SIG-M5 treated with dmso at 0.1 percent for 504 hours (cell line): ENCODE results near the gene ENG.
"Not testable (repeated sequence)": the region's sequence is repeated elsewhere in the genome, so short reads cannot be mapped to it uniquely, and the experiment has no call there.

Source experiments
- DNase-seq: peaks from one replicate; lab custom pipeline; 2025; ENCODE audit not compliant: unreplicated experiment; lab: John Stamatoyannopoulos, UW

Gene ENG

DNA sequence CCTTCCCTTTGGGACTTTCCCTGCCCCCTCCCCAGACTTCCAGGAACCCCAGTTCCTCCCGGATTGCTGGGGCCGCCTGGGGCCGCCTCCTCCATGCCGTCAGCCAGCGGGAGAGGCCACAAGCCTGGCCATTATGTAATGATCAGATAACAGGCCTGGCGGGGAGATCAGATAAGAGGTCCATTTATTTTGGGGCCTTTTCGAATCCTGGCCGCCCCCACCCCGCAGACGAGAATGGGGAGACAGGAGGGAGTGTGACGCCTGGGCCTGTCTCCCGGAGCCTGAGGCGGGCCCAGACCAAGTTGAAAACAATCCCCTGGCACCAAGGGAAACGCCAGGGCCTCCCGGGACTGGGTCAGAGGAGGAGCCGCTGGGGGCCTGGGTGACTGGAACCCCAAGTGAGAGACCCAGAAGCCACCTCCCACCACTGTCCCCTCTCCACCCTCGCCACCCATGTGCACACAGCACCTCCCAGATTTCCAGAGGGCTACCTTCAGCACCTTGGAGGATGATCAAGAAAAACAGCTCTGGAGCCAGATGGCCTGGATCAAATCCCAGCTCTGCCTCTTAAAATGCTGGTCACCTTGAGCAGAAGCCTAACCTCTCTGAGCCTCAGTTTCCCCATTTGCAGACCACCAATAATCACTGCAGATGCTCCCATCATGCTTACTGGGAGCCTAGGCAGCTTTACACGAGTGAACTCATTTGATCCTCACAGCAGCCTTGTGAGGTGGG, 7.8 kb downstream of the ENG start:
- DNase-seq = no peak

DNA sequence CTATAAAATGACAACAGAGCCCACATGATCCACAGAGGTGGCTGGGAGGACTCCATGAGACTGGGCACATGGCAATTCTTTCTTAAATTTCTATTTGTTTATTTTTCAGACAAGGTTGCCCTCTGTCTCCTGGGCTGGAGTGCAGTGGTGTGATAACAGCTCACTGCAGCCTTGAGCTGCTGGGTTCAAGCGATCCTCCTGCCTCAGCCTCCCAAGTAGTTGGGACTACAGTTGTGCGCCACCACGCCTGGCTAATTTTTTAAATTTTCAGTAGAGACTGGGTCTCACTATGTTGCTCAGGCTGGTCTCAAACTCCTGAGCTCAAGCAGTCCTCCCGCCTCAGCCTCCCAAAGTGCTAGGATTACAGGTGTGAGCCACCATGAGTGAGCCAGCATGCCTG, 8.8 kb downstream of the ENG start:
- not testable (repeated sequence) for DNase-seq

DNA sequence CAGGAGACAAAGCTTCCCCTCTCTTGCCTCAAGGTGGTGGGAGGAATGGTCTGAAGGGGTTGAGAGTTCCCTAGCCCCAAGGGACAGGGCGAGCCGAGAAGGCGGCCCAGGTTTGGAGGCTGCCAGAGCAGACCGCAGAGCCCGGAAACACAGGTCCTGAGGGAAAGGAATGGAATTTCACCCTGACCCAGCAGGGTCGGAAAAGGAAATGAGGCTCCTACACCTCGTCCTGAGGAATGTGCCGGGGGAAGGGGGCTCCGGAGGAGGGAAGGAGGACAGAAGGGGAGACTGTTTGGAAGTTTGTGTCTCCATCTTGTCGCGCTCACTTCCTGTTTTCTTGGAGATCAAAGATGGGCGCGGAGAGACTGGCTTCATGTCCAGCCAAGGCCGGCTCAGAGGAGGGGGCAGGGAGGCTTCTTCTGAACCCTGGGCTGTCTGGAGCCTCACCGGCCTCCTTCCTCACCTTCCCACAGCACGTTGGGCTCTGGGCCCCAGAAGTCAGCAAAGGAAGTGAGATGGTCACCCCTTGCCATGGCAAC, 9.6 kb downstream of the ENG start:
- no peak for DNase-seq

DNA sequence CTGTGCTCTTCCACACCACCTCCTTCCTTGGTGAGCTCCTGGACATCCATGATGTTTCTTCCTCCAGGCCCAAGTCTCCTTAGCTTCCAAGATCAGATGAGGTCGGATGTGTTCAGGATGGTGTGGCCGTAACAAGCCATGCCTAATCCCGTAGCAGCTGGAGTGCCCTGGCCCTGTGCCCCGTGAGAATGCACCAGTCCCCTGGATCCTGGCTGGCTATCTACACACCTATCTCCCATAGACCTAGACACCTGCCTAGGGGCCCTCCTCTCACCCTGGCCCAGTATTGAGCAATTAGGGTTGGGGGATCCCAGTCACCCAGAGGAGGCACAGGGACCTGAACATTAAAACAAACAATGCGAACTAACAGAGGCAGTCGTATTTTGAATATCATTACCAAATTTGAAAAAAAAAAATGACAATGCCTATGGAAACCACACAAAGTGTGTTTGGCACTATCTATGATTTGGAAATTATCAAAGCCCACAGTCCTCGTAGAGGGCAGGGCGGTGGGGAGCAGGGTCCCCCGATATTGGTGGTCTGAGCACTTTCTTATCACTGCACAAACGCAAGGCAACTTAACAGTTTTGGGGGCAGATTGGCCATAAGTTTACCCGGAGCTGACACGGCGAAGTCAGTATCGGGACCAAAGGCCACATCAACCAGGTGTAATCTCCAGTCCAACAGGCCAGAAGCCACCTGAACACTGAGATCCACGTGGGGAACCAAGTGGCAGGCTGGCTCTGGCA, 13.2 kb downstream of the ENG start:
- DNase-seq = no peak

DNA sequence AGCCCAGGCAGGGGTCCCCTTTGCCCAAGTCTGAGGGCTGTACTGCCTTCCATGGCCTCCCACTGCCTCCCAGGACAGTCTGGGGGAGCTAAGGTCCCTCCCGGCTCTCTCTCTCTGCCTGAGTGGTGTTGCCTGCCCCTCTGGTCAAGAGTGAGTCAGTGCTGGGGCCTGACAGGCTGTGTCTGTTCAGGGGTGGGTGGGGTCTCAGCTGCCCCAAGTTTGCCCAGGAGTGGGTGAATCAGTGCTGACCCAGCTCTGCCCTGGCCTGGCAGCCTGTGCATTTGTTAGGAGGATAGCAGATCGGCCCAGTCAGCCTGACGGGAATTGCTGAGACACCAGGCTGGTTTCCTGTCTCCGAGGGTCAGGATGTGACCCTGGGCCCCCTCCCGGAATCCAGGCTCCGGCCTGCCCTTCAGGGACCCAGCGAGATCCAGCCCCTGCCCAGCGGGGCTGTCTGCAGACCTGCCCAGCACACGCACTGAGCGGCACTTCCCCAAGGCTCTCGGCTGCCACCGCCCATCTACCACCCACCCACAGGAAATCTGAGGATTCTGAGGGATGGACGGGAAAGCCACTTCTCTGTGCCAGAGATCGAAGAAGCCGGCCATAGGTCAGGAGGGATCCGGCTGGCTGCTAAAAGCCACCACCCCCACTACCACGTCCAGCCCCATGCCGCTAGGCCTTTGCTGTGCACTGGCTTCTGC, 15.9 kb downstream of the ENG start:
- DNase-seq = no peak

DNA sequence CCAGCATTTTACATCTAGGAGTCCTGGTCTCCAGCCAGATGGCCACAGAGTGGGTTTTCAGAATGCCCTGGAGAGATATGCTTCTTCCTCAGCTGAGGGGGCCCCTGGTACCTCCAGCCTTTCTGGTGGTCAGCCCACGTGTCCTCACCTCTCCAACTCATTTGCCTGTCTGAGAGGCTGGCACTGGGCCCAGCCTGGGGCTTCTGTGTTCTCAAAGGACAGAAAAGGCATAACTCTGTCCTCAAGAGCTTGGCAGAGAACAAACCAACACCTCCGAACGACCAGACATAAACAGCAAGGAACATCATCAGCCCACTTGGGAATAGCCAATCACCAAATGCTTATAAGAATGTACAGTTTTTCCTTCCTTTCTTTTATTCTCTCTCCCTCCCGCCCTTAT, 17.1 kb downstream of the ENG start:
- DNase-seq = no peak

DNA sequence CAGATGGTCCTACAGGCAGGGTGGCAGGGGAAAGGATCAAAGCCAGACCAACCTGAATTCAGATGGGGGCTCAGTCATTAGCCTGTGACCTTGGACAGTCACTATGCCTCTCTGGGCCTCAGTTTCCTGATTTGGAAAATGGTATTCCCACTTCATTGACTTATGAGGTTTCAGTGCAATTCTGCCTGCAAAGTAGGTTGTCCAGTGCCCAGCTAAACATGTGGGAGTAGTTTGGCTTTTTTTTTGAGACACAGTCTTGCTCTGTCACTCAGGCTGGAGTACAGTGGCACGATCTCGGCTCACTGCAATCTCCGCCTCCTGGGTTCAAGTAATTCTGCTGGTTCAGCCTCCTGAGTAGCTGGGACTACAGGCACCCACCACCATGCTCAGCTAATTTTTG, 17.9 kb downstream of the ENG start:
- DNase-seq = not testable (repeated sequence)

DNA sequence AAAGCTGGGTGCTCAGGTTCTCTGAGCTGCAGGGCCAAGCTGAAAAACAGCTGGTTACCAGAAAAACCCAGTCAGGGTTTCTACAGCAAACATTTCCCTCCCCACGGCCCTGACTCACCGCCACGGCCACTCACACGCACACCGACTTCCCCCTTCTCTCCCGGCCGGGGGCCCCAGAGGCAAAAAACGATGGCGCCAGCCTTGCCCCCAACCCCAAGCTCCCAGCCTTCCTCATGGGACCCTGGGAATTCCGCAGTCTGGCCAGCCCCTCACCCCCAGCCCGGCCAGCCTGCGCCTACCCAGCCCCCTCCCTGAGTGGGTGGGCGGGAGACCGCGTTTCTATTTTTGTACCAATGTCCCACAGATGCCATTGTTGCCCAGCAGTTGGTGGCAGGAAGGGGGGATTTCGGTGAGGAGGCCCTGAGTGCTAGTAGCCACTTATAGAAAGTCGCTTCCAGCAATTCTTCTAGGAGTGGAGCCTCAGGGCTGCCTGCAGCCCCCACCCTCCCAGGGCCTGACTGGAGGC, 18.4 kb downstream of the ENG start:
- DNase-seq = peak; percentile 33

DNA sequence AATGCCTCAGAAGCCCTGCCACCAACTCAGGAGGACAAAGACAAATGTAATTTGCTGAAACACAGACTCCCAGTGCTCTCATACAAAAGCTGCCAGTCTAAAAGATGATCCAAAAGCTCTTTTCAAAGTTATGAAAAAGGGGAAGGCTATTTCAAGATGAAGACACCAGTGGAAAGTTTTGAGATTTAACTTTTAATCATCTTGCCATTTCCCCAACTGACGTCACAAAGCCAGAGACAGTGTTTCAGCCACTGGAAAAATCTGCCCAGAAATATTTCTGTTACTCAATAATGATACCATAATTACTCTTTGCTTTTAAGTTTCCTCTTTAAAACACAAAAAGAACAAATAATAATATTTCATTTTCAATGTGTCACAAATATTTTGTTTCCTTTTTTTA, 20.9 kb downstream of the ENG start:
- no peak for DNase-seq

DNA sequence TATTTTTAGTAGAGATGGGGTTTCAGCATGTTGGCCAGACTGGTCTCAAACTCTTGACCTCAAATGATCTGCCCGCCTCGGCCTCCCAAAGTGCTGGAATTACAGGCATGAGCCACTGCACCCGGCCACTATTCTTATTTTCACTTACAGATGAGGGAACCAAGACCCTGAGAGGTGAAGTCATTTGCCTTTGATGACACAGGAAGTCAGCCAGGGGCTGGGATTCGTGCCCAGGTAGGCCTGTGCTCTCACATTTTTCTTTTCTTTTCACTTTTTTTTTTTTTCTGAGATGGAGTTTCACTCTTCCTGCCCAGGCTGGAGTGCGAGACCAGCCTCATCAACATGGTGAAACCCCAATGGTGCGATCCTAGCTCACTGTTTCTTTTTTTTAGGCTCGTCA, 22.2 kb downstream of the ENG start:
- DNase-seq = no peak

DNA sequence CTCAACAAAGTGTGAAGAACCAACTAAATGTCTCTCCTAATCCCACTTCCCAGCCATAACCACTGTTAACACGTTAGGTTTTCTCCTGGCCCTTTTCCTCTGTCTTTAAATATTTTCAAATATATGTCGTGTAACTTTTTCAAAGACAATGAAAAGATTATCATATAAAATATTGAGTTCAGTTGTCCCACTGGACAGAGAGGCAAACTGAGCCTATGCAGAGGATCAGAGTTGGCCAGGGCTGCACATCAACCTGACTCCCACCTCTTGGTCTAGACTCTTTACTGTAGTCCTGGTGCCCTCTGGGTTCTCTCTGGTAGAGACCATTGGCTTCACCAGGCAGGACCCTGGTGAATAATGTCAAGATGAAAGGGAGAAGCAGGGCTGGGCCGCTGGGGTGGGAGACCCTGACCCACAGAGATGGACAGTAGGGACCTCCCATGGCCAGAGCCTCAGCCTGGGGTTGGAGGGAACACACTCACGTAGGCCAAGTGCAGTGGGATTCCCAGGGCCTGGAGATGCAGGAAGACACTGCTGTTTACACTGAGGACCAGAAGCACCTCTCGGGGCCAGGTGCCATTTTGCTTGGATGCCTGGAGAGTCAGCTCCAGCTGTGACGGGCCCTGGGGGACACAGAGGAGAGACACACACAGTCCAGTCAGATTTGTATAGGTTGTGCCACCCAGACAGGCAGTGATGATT, 25.1 kb downstream of the ENG start:
- DNase-seq = no peak

DNA sequence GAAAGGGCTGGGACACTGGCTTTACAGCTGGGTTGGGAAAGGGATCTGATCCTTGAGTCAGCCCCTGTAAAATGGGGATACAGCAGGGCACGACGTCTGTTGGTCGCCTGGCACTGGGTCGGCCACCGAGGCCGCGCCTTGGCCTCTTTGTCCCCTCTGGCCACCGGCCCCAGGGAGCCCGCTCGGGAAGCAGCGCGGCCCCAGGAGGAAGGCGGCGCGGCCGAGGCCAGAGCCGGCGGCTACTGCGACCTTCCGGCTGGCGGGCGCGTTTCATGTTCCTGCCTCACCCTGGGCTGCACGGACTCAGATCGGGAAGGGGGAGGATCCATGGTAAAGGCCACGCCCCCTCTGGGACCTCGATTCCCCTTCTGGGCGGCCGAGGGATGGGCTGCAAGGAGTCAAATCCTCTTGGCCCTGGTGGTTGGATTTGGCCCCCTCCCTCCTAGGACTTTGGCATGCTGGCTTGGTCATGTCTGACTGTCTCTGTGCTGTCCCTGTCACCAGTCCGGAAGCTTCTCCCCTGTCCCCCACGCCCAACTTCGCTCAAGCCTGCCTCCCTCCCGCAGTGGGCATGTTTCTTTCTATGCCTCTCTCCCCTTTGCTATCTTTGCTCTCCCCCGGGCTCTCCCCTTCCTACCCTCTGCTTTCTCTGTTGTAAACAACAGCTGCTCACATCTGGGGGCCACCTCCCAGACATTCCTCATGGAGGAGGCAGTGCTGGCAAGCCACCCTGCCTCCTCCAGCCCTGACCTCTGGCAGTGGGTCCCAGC, 26.0 kb downstream of the ENG start:
- DNase-seq = no peak

DNA sequence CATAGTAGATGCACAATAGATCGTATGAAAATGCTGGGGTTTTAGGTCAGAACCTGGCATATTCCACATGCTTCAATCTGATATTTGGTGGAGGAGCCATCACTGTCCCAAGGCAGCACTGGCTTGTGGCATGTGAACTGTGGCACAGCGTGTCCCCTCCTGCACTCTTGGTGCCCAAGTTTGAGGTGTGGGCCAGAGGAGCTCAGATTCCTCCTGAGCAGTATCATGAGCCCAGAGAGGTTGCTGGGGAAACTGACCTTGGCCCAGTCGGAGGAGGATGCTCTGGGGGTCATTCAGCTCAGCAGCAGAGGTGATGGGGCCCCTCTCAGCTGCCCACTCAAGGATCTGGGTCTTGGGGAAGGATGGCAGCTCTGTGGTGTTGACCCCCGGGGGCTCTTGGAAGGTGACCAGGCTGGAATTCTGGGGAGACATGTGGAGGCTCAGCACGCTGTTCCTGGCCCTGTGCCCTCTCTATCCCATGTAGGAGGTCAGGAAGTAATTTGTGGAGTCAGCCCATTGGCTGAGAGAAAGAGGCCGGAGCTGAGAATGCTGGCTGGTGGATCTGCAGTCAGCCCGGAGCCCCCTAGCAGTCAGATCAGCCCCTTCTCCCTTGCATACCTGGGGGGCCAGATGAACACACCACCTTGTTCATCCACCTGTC, 28.1 kb downstream of the ENG start:
- no peak for DNase-seq

DNA sequence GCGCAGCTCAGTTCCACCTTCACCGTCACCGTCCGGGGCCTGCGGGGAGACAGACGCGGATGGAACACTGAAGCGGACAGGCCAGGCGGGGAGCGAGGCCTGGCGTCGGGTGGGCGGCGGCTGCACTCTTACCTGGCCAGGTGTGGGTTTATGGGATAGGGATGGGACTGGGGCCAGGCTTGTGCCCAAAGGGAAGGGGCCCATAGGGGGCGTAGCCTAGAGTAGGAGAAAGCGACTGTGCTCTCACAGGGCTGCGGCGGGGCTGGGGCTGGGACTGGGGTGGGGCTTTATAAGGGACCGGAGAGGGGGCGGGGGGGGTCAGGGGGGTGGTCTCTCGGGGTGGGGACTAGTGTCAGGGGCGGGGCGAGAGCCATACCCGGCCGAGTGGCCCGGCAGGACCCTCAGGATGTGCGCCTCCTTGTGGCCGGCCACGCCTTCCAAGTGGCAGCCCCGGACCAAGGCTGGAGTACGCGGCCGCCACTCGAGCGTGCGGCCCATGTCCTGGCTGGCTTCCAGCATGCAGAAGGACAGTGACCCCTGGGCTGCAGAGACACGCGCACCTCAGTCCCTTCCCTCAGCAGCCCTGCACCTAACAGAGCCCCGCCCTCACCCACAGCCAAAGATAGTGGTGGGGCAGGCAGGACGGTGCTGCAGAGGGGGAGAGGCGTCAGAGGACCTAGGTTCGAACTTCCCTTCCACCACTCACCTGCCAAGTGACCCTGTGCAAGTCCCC, 29.0 kb downstream of the ENG start:
- no peak for DNase-seq

DNA sequence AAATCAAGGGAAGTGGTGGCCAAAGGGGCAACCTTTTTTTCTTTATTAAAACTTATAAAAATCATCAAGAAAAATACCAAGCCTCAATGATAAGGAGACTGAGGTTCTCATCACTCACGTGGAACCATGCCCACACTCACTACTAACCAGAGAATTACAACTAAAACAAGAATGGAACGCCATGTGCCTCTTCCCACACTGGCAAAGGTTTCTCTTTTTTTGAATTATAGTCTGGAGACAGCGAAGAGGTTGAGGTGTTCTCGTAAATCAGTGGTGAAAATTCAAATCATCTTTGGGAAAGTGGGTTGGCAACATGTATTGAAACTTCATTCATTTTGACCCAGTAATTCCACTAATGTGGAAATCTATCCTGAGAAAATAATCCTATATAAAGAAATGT, 32.4 kb downstream of the ENG start:
- DNase-seq = no peak

DNA sequence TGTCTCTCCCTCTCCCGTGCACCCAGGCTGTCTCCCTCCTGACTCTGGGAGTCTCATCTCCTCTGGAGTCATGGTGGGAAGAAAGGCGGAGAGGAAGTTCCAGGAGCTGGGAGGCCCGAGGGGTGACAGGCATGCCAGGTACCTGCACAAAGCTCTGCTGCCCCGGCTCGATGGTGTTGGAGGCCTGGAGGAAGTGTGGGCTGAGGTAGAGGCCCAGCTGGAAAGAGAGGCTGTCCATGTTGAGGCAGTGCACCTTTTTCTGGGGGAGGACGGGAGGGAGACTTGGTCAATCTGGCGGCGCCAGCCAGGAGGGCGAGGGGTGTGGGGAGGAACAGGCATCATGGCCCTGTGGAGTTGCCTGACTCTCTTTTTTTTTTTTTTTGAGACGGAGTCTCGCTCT, 35.9 kb downstream of the ENG start:
- DNase-seq = no peak

DNA sequence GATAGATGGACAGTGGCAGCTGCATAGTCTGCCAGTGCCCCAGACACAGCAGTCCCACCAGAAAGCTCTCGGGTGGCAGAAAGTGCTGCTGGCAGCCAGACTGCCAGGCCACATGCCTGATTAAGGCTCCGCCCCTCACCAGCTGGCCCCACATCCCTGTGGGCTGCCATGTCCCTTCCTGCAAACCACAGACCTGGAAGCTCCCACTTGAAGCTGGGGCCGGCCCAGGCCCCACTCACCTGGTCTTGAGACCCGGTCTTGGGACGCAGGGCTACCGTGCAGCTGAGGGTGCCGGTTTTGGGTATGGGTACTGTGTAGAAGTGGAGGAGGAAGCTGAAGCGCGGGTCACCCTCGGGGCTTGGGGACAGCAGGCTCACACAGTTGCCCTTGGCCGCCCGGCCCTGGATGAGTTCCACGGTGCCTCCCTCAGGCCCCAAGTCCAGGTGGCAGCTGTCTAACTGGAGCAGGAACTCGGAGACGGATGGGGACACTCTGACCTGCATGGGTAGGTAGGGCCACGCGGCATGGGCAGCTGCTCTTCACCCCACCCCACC, 36.5 kb downstream of the ENG start:
- DNase-seq = no peak

DNA sequence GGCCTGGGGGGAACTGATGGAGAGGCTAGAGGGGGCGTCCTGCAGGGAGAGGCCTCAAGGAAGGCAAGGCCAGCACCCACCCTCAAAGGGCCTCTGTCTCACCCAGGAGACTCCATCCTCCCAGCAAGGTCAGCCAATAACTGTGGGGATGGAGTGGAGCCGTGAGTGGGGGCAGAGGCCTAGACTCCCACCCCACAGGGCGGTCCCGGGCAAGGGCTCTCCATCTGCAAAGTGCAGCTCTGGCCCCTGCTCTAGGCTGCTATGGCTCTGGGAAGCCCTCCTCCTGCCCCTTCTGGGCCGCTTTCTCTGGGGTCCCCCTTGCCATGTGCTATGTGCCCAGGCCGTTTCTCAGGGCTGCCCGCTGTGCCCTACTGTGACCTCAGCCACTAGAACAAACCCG, 37.7 kb downstream of the ENG start:
- DNase-seq = no peak

DNA sequence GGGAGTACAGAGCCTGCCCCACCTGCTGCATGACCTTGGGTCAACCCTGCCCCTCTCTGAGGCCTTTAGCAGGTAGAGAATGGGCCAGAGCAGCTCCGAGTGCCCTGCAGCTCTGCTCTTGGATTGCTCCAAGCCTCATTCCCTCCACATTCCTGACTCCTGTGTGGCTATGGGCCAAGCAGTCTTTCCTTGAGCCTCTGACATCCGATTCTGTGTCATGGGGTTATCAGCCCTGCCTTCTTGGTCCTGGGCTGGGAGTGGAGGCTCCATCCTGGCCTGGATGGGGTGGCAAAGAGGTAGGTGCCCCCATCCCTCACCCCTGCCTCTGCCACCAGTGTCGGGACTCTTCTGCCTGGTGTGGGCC, 38.1 kb downstream of the ENG start:
- DNase-seq = no peak
